ENCODE measurements around the gene ACY1.
A peak's percentile ranks its signal among the peaks of the same experiment; 100 is the strongest.

The ACY1 gene

DNA sequence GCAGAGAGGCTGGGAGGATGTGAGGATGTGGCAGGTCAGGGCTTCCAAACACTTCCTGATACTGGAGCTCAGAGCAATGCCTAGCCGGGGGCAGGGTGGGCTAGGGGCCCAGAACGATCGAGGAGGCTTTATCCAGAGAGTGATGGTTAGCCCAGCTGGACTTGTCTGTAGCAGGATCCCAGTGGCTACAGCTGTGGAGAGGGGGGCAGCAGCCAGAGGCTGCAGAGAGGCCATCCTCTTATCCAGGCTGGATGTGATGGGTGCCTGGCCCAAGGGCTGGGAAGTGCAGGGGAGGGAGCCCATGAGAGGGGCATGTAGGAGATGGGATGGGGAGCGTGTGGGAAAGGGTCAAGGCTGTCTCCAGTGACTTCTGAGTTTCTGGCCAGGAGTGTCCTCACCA lies 36.5 kb upstream of the ACY1 start:
- no peak for DNase-seq

DNA sequence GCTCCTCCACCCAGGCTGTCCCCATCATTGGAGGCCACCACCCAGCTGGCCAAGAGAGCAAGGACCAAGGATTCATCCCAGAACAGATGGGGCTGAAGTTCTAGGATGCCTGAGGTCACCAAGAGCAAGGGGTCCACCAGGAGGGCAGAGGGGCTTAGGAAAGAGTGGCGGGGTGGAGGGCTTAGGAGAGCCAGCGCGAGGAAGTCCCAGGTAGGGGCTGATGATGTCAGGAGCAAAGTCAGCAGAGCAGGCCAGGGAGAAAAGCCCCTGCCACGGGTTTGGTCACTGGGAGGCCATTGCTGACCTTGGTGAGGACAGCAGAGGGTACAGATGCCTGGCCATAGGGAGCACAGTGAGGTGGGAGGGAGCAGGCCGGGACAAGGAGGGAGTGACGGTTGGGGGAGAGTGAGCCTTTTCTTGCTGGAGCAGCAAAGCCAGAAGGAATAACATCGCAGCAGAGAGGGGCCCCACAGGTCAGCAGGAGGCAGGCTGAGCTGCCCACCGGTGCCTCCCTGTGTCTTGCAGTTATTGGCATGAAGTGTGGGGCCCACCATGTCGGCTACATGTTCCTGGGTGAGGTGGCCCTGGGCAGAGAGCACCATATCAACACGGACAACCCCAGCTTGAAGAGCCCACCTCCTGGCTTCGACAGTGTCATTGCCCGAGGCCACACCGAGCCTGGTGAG lies 36.0 kb upstream of the ACY1 start:
- no peak for DNase-seq

GRCh38 chr3:51948016-51948580 lies 35.2 kb upstream of the ACY1 start:
- DNase-seq: no peak

- DNase-seq: no peak
Measured at GRCh38 chr3:51949121-51949520, 34.2 kb upstream of the ACY1 start.

DNA sequence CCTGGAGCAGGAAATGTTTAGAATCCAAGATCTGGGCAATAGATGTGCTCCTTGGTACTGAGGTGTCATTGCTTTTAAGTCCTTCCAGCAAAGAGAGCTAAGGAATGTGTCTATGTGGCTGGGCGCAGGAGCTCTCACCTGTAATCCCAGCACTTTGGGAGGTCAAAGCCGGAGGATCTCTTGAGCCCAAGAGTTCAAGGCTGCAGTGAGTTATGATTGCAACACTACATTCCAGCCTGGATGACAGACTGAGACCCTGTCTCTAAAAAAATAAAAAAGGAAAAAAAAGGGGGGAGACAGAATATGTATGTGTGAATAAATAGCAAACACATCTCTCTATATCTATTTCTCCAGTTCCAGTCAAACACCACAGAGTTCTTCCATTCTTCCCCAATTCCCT lies 32.4 kb upstream of the ACY1 start:
- no peak for DNase-seq

GRCh38 chr3:51953445-51953844 lies 29.9 kb upstream of the ACY1 start:
- DNase-seq: peak; percentile 71

GRCh38 chr3:51954105-51954504 lies 29.2 kb upstream of the ACY1 start:
- no peak for DNase-seq

GRCh38 chr3:51954713-51955112 lies 28.6 kb upstream of the ACY1 start:
- DNase-seq: no peak

DNA sequence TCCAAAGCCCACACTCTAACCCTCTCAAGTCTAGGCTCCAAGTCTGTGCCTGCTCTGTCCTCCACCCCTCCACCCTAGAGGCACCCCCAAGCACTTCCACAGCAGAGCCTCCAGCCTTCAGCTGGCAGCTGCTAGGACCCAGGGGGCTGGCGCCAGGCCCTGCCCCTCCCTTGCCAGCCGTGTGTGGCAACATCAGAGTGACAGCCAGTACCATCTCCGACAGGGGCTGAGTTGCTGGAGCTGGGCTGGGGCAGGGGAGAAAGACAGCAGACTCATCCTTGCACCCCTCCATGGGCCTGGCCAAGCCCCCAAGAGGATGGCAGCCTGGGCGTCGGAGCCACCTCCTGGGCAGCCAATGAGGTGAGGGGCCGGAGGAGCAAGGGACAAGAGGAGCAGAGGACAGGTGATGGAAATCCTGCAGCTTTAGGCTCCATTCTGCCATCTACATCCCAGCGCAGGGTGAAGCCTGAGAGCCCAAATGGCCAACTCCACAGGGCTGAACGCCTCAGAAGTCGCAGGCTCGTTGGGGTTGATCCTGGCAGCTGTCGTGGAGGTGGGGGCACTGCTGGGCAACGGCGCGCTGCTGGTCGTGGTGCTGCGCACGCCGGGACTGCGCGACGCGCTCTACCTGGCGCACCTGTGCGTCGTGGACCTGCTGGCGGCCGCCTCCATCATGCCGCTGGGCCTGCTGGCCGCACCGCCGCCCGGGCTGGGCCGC lies 28.0 kb upstream of the ACY1 start, which contains the start of gene GPR62:
GPR62 (plus strand) TSS at position 207 of the 718 bp plus-strand sequence; CDS start at position 479, 272 bp downstream.
- DNase-seq: no peak

DNA sequence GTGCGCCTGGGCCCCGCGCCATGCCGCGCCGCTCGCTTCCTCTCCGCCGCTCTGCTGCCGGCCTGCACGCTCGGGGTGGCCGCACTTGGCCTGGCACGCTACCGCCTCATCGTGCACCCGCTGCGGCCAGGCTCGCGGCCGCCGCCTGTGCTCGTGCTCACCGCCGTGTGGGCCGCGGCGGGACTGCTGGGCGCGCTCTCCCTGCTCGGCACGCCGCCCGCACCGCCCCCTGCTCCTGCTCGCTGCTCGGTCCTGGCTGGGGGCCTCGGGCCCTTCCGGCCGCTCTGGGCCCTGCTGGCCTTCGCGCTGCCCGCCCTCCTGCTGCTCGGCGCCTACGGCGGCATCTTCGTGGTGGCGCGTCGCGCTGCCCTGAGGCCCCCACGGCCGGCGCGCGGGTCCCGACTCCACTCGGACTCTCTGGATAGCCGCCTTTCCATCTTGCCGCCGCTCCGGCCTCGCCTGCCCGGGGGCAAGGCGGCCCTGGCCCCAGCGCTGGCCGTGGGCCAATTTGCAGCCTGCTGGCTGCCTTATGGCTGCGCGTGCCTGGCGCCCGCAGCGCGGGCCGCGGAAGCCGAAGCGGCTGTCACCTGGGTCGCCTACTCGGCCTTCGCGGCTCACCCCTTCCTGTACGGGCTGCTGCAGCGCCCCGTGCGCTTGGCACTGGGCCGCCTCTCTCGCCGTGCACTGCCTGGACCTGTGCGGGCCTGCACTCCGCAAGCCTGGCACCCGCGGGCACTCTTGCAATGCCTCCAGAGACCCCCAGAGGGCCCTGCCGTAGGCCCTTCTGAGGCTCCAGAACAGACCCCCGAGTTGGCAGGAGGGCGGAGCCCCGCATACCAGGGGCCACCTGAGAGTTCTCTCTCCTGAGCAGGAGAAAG lies 27.2 kb upstream of the ACY1 start:
- peak; percentile 48 for DNase-seq

- DNase-seq: no peak
Measured at GRCh38 chr3:51957520-51958205, 25.7 kb upstream of the ACY1 start.

DNA sequence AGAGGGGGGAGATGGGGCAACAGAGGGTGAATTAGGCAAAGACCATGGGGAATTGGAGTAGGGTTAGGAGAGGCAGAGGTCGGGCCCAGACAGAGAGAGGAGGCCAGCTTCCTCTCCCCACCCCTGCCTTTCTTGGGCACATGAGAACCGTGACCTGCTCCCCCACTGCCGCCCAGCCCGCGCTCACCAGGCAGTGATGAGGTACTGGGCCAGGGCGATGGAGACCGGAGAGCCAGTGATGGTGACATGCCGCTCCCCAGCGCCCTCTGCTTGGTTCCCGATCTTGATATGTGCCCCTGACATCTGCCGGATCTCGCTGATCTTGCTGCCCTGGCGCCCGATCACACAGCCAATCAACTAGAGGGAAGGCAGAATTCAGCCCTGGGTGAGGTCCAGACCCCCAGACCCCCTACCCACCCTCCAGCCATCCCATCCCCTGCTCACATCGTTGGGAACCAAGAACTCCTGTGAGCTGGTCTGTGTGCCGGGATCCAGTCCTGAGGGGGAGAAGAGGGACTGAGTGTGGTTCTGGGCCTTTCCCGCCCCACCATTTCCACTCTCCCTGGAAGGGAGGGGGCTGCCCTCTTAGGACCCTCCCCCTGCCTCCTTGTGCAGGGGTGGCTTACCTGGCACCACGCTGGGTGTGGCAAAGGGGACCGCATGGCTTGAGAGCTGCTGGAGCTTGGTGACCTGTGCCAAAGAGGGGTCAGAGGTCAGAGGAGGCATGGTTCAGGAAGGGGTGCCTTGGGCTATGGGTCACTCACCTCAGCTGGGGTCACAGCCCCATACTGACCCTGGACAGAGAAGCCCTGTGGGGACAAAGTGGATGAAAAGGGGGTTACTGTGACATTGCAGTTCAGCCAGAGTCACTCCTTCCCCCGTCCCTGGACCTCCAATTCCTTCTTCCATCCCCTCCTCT lies 24.5 kb upstream of the ACY1 start:
- no peak for DNase-seq

- no peak for DNase-seq
Measured at GRCh38 chr3:51959651-51960050, 23.7 kb upstream of the ACY1 start.

DNA sequence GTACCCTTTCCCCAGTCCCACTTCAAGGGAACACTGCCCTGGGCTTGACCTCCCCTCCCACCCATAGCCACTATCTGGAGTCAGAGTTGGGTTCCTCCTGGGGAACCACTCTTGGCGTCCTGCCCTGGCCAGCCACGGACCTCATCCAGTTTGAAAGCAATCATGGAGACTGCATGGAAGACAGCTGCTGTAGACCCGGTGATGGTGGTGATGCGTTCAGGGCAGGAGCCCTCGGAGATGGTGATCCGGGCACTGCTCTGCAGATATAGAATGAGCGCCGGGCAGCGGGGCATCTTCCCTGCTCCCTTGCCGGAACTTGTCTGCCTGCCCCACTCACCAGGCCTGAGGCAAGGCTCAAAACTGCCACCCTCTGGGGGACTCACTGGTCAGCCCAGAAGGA lies 22.9 kb upstream of the ACY1 start:
- no peak for DNase-seq

- no peak for DNase-seq
Measured at GRCh38 chr3:51961011-51961410, 22.3 kb upstream of the ACY1 start.

GRCh38 chr3:51961602-51962569 lies 21.4 kb upstream of the ACY1 start:
- no peak for DNase-seq

- no peak for DNase-seq
Measured at GRCh38 chr3:51962854-51963530, 20.3 kb upstream of the ACY1 start.

DNA sequence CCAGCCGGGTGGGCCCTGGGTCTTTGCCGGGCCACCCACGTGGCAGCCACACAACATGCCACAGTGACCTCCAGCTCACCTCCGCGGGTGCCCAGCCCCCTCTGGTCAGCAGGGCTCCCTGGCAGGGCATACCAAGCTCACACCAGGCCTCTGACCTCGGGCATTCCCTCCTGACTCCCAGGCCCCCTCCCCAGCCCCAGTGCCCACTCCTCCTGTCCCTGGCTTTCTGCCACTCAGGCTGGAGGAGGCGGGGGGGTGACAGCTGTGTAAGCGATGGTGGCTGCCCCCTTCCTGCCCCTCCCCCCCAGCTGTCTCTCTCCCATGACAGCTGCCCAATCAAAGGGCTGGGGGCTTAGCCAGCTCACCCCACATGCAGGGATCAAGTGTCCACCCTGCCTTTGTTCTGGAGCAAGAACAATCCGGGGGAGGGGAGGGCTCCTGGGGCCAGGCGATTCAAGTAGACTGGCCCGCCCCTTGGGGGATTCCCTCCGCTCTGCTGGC lies 19.3 kb upstream of the ACY1 start:
- DNase-seq: no peak

- DNase-seq: no peak
Measured at GRCh38 chr3:51964521-51964920, 18.8 kb upstream of the ACY1 start.
